Stimulated activated CD8-positive, alpha-beta memory T cell treated with anti-CD3 and anti-CD28 coated beads, Interleukin-15, amount 100 ng/mL, for 48 hours (primary cell): ENCODE results near the gene LYZL2.
"Not testable (repeated sequence)": the region's sequence is repeated elsewhere in the genome, so short reads cannot be mapped to it uniquely, and the experiment has no call there.

Experiments used
- DNase-seq, 2 donors: peaks; one replicate each; pipeline ENCODE4 v3.0.0-alpha.2; 2020; ENCODE audit warnings: low read depth in 2 of 2

The LYZL2 gene

DNA sequence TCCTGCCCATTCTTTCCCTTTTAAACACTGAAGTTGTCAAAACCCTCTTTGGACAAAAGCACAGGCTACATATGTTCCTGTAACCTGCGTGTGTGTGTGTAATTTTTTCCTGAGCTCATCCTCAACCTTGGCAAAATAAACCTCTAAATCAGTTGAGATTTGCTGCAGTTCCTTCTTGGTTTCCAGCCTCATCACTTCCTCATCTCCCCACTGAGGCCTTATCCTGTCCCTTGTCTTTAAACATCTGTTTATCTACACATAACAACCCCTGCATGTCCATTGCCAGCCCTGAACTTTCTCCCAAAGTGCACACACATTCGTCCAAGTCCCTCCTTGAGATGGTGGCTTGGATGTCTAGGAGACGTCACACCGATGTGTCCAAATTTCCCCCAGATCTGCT, 35.5 kb downstream of the LYZL2 start:
- DNase-seq: no peak

DNA sequence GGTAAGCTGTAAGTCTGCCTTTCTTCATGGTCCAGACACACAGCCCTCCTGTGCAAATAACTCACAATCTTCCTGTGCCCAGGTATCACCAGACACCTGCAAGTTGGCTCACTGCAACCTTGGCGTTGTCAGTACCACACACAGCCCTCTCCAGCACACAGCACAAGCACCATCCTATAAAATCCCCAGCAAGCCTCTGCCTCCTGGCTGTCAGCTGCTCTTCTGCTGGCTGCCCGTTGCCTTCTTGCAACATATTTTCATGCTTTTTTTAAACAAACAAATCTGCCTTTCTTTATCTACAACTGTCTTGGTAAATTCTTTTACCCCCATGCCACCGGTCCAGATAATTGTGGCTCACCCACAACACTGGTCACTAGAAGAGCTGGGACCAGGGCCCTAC, 36.8 kb downstream of the LYZL2 start:
- DNase-seq: not testable (repeated sequence)

- peak in 1 of 2 donors; percentile 24 for DNase-seq
These were observed 38.3 kb downstream of the LYZL2 start for GRCh38 chr10:30591249-30591670.

- no peak for DNase-seq
These were observed 40.1 kb downstream of the LYZL2 start for GRCh38 chr10:30589441-30589840.

- DNase-seq: no peak
These were observed 42.0 kb downstream of the LYZL2 start for GRCh38 chr10:30587522-30588031.

GRCh38 chr10:30586828-30587227, 42.7 kb downstream of the LYZL2 start:
- DNase-seq: no peak

GRCh38 chr10:30583778-30584415, 45.7 kb downstream of the LYZL2 start:
- peak in 1 of 2 donors; percentile 4 for DNase-seq

- no peak for DNase-seq
These were observed 47.7 kb downstream of the LYZL2 start for GRCh38 chr10:30581779-30582380.

DNA sequence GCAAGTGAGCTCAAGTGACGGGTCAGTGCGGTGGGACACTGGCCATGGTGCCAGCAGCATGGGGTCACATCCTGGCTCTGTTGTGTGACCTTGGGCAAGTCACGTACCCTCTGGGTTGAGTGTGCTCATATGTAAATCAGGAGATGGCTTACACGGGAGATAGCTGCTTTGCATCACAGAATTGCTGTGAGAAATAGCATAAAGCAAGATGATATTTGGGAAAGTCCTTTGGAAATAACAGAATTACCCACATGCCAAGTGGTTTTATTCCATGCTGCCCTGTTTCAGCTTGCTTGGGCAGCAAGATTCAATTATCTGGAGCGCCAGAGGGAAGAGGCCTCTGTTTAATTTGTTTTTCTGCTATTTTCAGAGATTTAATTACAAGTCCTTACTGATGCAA, 48.9 kb downstream of the LYZL2 start:
- no peak for DNase-seq

- no peak for DNase-seq
These were observed 49.3 kb downstream of the LYZL2 start for GRCh38 chr10:30580241-30580640.

DNA sequence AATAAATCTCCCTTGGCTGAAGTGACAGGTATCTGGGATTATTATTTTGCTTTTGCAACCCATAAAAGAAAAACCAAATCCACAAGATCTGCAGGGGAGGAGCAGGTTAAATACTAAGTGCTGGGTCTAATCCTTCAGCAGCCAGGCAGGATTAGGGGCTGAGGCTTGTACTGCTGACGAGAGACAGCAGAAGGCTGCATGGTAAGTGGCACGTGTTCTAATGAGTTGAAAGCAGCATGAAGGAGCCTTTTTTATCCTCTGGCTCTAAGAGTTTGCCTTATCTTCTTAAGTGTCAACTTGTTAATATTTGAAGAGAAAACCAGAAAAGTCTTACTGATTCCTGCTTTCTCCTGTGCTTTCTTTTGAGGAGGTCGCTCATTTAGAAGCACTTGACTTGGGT, 50.0 kb downstream of the LYZL2 start:
- DNase-seq: no peak

DNA sequence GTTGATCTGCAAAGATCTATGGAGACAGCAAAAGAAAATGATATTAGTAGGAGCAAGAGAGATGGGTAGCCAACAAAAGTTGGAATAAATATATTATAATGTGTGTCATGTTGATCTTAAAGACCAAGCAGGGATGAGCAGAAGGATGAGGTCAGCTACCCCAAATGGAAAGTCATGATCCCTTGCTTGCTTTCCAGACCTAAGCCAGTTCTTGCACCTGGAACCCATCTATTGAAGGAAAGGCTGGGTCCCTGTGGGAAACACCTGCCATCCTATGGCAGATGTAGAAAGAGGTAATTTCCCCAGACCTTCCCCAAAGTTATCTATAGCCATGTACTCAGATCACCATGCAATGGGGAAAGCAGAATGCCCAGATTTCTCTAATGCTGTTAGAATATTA, 52.5 kb downstream of the LYZL2 start:
- DNase-seq: no peak

DNA sequence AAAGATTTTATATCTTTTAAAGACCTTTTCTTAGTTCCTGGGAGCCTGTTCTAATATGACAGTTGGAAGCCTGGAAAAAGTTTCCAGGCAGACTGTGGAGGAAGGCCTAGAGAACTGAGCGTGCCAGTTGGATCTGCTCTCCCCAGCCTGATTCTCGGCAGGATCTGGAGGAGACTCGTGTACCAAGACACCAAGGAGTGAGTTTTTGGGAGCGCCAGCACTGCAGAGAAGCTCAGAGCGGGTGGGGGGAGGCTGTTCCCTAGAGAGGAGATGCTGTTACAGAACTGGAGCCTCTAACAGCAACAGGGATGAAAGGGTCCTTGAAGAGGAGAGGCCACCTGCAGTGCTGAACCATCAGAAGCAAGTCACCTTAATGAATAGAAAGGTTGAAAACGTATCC, 52.9 kb downstream of the LYZL2 start:
- DNase-seq: no peak

- no peak for DNase-seq
These were observed 55.1 kb downstream of the LYZL2 start for GRCh38 chr10:30574432-30574796.

- no peak for DNase-seq
These were observed 55.7 kb downstream of the LYZL2 start for GRCh38 chr10:30573721-30574431.

DNA sequence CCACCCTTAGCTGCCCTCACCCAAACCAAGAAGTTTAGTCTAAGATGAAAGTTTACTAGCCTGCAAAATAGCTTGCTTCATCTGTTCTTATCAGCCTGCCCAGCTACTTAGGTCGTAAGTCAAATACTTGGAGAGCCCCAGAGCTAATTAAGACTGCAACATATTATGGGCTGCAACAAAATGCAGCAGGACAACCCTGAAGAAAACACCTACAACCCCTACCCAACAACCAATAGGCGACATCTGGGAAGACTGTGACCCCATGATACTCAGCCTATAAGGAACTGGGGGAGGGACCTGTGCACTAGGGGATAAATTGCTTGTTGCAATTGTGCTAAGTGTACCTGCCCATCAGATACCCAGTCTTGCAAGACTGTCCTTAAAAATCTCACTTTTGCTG, 64.1 kb downstream of the LYZL2 start:
- no peak for DNase-seq

GRCh38 chr10:30562787-30563186, 66.8 kb downstream of the LYZL2 start:
- DNase-seq: peak in 1 of 2 donors; percentile 21
